Eye (tissue), 1 donor: ENCODE results near the gene EDRF1.

Source experiments
- DNase-seq: peaks from one replicate; pipeline ENCODE4 v3.0.0-alpha.2; 2015

EDRF1 gene

DNA sequence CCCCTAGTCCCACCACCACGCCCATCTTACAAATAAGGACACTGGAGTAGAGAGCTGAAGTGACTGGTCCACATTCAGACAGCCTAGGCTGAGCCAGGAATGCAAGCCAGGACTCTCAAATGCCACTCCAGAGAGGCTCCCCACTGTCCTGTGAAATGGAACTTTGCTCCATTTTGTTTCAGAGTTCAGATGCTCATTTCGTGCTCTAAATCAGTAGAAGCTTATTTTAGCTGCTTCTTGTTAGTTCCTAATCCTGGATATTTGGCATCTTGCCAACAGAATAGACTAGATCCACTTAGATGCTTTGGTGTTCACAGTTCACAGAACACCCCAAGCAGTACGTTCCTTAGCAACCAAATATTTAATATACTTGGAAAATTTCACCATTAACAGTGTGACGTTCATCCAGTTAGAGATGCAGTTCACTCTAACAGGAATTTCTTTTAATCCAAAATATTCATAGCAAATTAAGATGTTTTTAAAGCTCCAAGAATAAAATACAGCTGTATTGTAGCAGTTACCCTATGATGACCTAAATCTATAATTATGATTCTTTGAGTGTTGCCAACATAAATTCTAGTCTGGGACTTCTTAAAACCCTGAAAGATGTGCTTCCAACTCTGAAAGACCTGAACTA lies 48.8 kb downstream of the EDRF1 start:
- peak; percentile 87 for DNase-seq

DNA sequence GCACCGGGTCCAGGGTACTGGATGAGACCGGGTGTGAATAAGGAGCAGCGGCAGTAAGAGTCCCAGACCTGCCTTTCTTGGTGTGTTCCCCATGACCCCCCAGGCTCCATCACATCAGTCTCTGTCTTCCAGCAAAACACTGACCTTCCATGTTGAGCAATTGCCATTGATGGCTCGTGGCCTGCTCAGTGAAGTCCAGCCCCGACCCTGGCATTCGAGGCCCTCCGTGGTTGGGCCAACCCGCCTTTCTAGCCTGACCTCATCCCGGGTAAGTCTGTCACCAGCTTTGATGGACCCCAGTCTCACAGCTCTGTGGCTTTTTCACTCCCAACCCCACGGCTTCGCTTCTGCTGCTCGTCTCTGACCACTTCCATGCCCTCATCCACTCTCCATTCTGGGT lies 49.7 kb downstream of the EDRF1 start:
- no peak for DNase-seq

DNA sequence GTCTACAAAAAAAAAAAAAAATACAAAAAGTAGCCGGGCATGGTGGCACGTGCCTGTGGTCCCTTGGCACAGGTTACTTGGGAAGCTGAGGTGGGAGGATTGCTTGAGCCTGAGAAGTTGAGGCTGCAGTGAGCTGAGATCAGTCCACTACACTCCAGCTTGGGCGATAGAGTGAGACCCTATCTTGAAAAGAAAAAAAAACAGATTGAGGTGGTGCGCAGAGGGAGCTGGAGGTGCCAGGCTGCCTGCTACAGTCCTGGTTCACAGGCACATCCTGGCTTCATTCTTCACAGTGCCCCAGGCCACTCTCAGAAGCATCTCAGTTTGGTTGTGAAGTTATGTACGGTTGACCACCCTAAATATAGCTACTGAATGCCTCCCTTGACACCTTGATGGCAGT lies 51.3 kb downstream of the EDRF1 start:
- no peak for DNase-seq

DNA sequence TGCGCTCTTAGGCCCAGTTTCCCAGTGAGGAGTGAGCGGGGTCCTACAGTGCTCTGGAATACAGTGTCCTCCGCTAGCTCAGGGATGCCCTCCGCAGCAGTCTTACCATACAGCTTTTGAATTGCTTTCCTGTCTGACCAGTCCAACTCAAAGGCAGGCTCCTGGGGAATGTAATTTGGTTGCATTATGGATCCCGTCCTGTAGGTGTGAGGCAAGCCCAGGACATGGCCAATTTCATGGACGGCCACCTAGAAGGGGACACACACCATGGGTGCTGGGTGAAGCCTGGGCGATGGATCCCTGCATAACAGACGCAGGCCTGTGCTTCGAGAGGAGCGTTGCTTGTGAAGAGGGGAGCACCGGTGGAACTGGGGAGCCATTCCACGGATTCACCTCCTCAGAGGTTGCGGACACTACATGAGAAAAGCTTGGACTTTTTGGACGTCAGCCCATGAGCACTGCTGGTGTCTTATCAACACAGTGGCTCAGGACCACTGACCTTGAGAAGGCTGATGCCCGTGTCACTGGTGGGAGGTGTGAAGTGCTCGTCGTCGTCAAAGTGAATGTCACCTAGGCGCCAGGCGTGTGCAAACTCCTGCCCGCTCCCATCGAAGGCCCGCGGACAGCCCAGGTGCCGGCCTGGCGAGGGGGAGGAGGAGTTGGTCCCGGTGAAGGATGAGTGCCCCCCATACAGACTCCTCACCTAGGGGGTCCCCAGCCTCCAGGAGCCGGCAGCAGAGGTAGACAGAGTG lies 52.8 kb downstream of the EDRF1 start:
- no peak for DNase-seq

DNA sequence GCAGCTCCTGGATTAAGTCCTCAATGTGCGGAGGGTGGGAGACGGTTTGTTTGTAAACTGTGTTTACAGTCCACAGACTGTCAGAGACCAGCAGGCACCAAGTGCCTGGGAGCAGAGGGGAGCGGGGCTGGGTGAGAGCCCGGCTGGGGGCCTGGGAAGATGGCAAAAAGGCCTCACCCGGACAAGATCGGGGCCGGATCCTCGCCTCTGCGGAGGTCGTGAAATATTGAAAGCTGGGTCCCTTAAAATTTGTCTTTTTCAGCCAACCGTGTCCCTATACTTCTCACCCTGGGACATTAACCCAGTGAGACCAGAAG lies 53.3 kb downstream of the EDRF1 start:
- DNase-seq: no peak

DNA sequence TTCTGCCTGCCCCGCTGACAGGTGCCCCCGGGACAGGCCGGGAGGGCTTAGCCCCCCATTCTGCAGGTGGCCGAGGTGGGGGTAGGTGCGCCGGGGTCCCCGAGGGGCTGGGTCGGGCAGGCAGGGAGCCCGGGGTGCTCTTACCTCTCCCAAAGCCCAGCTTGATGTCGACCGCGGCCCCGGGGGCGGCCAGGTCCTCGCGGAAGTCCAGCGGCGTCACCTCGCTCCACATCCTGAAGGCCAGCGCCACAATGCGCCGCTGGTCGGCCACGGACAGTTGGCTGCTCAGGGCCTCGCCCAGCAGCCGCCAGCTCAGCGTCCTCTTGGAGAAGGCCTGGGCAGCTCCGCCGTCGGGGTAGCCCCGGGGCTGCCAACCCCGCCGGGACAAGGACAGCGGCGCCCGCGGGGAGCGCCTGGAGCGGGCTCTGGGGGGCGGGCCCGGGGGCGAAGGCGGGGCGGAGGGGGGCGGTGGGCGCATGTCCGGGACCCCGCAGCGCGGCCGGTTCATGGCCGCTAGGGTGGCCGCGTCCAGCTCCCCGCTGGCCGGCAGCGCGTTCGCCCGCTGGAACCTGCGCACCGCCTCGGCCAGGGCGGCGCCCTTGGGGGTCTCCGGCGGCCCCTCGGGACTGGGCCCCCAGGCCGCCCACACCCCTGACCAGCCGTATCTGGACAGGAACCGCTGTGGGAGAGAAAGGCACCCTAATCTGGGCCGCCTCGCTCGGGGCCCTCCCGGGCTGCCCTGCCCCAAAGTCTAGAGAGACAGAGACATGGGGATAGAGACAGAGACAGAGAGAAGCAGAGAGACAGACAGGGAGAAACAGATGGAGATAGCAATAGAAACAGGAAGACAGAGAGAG lies 54.4 kb downstream of the EDRF1 start:
- DNase-seq: no peak

DNA sequence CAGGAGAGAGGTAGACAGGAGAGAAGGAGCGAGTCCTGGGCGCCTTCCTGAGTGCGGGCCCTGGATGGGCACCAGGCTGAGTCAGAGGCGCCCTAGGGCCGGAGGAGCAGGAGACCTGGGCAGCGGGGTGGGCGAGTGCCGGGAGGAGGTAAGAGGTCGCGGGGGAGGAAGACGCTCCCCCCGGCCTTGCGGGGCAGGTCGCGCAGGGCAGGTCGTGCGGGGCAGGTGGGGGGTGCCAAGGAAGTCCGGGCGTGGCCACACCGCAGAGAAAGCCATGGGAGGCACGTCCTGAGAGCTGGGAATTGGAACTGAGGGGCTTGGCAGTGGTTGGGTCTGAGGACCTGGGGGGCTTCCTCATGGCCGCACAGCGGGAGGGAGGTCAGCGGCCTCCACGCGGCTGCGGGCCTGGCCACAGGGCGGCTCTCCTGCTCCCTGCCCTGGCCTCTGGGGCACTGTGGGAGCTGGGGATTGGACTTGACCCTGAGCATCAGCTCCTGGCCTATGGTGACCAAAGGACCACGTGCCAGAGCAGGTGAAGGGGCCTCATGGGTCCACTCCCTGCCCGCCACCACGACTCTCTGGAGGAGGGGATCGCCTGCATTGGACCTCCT lies 55.2 kb downstream of the EDRF1 start:
- DNase-seq: no peak

DNA sequence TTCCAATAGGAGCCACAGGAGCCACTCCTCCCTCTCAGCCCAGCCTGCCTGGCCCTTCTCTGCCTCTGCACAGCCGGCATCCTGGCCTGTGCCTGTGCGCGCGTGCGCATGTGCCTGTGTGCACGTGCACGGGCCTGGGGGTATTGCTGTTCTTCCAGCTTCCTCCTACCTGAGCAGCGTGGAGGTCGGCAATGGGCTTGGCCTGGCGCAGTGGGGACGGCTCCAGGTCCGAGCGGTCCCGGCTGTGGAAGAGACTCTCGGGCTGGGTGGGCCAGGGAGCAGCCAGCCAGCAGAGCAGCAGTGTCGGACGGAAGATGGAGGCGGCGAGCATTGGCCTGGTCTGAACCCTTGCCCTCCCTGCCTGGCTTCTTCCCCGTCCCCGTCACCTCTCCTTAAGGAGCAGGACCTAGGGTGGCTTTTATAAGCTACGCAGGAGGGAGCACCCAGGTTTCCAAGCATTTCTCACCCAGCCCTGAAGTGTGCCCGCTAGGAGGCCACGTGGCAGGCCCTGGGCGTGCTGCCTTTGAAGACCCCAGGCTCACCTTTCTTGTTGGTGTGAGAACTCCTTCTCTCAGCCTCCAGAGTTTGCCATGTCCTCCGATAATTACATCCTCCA lies 56.1 kb downstream of the EDRF1 start, which contains the start of gene MMP21:
Gene MMP21, minus strand, starts transcription at position 331 of the 616 bp plus-strand sequence. Its CDS starts 0 bp downstream, at position 331.
- no peak for DNase-seq

DNA sequence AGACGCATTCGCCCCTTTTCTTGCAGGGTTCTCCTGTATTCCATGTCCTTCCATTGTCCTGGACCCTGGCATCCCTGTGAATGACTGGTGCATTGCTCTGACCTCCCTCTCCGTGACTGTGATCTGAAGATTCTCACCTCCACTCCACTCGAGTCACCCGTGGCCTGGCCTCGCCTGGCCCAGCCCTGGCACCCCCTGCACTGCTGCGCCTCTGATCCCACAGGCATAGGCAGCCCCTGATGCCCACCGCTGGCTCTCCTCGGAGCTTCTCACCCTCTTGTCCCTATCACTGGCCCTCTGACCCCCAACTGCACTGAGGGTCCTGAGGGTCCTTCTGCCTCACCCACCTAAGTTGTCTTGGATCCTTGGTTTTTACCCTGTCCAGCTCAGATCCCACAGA lies 58.3 kb downstream of the EDRF1 start:
- DNase-seq: no peak

DNA sequence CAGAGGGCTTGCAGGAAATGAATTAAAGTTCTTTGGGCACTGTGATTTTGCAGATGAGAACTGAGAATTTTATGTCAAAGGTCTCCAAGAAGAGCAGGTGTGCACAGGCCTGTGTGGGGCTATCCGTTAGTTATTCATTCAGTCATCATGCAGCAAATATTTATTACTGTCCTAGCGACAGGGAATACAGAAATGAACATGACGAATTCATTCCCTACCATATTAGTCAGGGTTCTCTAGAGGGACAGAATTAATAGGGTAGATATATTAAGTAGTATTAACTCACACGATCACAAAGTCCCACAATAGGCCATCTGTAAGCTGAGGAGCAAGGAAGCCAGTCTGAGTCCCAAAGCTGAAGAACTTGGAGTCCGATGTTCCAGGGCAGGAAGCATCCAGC lies 59.0 kb downstream of the EDRF1 start:
- DNase-seq: no peak

DNA sequence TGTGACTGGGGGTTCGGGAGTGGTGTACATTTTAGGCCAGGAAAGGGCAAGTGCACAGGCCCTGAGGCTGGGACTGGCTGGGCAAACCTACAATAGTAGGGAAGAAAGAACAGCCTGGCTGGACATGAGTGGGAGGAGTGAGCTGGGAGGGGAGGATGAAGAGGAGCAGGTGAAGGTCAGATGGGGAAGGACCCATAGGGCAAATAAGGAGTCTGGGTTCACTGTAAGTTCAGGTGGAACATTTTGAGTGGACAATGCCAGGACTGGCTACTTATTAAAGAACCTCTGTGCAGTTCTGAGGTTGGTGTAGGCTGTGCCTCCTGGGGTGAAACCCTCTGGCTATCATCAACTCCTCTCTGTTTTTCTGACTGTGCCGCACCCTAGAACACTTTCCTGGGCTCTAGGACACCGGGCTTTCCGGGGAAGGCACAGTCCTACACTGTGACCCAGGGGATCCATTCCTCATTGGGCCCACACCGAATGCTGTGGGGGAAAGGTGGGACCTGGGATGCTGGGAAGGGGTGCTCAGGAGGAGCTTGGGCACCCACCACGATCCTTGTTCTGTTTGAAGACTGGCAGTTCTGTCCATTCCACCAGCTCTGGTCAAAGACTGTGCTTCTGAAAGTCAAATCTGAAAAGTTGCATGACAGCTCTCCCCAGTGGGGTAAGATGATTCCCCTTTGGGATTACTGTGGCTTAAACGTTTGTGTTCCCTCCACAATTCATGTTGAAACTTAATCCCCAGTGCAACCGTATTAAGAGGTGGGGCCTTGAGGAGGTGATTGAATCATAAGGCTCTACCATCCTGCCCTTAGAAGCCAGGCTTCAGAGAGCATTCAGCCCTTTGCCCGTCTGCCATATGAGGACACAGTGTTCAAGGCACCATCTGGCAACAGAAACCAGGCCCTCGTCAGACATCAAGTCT lies 60.2 kb downstream of the EDRF1 start:
- DNase-seq: no peak

DNA sequence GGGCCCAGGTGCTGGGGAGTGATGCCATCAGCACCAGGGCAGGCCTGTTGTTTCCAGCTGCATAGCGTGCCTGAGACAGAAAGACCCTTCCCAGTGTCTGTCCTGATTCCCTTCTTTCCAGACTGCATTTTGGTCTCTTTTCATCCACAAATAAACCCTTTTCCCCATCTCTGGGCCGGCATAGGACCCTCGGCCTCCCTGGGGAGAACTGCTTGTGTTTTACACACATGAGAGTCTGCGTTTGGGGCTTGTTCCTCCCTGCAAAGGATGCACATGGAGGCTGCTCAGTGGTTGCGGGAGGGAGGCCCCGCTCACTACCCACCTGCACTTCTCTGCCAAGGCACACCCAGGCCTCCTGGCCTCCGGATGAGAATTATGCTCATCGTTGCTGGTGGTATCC lies 61.9 kb downstream of the EDRF1 start:
- no peak for DNase-seq

DNA sequence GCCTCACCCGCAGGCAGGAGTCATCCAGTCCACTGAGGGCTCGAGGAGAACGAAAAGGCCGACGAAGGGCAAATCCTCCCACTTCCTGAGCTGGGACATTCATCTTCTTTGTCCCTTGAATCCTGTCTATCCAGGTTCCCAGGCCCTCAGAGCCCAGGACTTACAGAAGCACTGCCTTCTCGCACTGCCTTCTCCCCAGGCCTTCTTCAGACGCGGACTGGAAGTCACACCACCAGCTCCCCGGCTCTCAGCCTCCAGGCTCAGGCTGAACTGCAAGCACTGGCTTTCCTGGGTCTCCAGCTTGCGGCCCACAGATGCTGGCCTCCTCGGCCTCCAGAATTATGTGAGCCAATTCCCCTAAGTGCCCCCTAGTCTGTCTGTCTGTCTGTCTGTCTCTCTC lies 62.5 kb downstream of the EDRF1 start:
- no peak for DNase-seq

DNA sequence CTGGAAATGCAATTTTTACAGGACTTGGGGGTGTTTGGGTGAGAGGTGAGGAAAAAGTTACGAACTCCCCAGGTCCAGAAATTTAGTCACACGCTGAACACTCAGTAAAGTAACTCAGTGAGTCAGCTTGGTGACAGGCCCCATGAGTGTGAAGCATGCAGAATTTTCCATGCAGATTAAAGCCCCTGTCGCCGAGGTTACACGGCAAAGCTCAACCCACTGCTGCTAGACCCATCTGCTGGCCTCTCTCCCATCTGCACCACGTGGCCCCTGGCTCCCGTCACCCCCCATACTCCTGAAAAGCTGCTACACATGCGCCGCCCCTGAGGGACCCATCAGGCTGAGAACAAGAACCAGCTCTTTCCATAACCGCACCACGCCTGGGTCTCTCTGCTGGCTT lies 63.1 kb downstream of the EDRF1 start:
- peak; percentile 26 for DNase-seq

DNA sequence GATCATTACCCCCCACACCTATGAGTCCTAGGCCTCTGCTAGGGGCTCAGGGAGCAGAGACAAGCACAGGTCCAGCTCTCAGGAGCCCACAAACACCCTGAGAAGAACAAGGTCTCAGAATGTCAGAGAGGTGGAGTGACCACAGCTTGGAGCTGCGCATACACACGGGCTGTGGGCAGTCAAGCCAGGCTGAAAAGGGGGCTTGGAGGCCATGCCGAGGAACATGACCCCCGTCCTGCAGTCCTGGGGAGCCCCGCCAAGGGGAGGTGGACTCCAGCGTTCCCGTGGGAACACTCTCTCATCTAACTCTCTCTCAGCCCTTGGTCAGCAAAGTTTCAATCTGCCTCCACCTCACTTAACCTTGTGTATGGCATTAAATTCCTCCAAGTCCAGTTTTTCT lies 63.9 kb downstream of the EDRF1 start:
- no peak for DNase-seq

DNA sequence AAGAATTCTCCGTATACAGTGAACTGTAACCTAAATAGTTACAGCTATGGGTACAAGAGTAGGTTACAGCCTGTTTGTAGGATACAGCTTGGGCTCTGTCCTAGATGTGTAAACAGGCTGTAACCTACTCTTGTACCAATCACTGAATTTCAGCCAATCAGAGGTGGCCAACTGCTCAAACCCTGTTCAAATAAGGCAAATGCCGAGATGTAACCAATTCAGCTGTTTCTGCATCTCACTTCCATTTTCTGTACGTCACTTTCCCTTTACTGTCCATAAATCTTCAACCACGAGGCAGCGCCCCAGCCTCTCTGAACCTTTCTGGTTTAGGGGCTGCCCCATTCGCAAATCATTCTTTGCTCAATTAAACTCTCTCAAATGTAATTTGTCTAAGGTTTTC lies 64.4 kb downstream of the EDRF1 start:
- DNase-seq: no peak

DNA sequence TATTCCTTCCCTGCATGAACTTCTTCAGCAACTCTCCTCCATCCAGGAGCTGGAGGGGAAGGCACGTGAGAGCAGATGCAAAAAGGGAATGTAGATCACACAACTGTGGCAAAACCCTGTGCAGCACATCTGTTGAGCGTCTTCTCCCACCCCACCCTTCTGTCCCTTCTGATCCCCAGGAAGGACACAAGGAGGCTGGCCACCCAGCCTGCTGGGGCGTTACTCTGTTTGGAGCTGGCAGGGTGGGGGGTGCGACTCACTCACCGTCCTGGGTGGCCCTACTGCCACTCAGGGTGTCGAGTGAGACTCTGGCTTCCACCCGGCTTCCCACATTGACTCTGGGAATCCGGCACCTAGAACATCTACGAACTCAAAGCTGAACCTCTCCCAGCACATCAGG lies 66.3 kb downstream of the EDRF1 start:
- no peak for DNase-seq

DNA sequence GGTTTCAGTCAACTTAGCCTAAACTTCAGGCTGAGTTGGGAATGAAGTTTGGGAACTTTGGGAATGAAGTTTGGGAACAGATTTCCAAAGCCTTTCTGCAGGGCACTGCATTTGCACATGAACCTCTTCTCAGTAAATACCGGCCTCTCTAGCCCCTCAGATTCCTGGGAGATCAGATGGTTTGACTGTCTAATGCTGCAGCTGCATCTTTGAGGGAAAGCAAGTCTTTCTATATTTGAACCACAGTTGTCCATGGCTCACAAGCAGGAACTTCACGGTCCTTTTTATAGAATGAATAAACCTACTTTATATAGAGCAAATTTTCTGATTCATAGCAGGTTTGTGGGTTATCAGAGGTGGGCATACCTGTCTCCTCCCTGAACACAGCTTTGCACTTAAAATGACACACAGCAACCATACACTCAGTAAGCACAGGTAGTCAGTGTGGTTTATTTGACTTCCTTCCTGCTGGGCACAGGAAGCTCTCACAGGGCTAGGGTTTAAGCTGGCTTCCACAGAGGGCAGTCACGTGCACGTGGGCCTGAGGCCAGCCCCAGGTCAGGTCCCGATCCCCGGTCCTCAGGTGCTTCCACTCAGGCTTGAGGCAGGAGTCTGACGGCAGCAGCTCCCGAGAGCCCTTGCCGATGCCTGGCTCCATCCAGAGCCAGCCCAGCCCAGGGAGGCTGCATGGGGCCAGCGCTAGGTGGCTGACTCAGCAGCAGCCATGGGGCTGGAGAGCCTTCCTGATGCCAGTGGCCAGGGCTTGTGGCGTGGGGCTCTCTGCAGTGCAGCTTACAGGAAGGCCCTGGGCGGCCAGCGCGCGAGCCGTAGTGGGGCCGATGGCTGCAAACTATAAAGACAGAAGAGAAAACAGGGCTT lies 68.9 kb downstream of the EDRF1 start:
- DNase-seq: no peak

DNA sequence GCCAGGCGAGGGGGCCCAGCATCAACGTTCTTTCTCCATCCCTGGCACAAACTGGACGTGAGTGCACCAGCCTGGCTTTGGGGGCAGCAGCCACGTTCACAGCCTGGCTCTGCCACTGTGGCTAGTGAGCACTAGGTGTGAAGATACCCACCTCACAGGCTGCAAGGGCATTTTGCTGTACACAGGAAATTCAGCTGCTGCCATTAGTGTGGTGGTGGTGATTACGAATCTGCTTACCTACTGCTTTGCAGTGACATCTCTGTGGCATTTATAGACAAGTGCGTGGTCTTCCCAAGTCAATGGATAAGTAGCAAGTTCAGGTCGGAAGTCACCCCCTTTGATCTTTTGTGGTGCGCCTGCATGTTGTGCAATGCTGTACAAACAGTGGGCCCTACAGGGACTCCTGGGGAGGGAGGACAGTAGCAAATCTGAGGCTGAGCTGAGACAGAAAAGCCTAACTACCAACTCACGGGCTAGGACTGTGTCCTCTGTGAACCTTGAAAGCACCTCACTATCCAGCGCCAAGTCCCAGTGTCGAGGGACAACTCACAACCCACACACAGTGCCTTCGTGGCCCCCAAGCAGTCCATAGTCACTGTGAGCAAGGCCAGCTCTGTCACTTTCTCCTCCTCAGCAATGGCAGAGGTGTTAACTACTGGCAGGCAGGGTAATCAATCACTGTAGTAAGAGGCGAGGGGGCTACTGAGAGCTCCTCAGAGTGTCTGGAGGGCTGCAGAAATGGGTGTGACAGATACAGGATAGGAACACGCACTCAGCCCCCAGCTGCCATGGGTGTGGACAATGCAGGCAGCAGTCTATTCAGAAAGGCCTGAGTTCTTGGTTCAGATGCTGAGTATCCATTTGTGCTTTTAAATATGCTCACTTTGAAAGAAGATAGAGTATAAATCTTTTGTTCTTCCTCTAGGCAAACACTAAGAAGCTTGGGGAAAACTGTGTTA lies 73.1 kb downstream of the EDRF1 start:
- no peak for DNase-seq

DNA sequence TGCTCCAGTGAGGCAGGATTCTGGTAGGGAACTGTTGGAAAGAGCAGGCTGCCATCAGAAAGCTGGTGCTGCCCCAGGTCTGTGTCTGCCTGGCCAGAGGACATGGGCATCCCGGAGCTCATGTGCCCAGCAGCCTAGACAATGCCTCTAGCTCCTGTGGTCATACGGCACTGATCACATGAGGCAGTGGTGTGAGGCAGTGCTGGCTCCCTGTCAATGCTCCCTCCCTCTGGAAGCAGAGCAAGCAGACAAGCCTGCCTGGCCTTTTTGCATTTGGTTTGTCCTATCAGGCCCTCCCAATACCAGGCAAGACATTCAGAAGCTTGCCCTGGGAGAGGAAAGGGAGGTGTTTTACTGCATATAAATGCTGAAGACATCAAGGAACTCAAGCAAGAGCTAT lies 75.6 kb downstream of the EDRF1 start:
- peak; percentile 4 for DNase-seq
